GM12873 (cell line): ENCODE measurements around the gene NBPF3.

ENCODE experiments used
- CTCF ChIP-seq: IDR thresholded peaks from 2 replicates; pipeline ENCODE4 v1.5.1; 2012; ENCODE audit warnings: low read depth, mild to moderate bottlenecking, moderate library complexity, low read length, control low read depth; ENCODE audit not compliant: insufficient read depth; ENCODE audit errors: missing control alignments

NBPF3 gene

GRCh38 chr1:21490774-21491487, 51.0 kb downstream of the NBPF3 start:
- peak; percentile 60 for TF ChIP-seq CTCF

DNA sequence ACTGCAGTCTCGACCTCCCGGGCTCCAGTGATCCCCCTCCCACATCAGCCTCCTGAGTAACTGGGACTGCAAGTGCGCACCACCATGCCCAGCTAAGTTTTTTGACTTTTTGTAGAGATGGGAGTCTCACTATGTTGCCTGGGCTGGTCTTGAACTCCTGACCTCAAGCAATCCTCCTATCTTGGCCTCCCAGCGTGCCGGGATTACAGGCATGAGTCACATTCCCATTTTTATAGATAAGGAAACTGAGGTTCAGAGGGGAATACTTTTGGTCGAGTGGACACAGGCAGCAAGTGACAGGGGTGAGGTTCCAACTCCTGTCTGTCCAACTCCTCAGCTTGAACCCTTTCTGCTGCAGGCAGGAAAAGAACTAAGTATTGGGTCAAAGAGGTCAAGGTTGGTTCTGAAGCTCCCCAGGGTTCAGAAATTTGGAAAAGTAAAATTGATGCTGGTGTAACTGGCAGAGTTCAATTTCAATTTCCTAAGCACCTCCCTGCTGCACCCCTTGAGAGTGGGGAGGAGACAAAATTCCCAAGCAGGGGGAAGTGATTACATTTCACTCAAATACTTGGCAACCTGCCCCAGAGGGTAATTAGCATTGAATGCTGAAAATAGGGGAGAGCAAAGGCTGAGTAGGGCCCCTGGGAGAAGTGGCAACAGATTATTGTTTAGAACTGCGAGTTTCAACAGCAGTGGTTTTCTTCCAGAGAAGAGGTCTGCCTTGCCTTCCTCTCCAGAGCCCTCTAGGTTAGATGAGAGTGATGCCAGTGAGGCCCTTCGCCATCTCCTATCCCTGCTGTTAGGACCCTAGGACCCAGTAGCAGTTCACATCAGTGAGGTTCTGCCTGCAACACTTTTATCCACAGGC, 51.8 kb downstream of the NBPF3 start:
- no peak for TF ChIP-seq CTCF

DNA sequence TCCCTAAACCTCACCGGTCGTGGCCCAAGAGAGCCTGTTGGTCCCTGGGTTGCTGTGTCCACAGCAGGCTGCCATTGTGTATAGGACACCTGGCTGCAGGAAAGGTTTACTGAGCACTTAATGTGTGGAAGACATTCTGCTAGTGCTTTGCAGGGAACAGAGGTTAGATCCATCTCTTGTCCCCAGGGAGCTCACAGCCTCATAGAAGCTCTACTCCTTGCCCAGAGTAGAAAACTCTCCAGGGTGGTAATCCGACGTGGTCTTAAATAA, 52.4 kb downstream of the NBPF3 start:
- no peak for TF ChIP-seq CTCF

DNA sequence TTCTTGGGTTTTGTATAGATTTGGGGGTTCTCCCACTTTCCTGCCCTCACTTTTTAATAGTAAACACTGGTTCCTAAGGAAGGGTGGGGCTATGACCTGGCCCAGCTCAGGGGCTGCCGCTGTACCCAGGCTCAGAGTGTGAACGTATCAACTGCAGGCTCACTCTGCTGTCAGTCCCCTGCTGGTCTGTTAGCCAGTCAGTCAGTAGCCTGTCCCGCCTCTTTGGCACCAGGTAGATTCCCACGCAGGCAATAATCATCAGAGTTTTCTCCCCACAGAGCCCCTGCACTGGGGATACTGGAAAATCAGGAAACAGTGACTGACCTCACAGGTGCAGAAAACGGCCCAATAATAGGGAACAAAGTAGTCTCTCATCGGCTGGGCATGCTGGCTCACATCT, 54.3 kb downstream of the NBPF3 start:
- TF ChIP-seq CTCF, result no peak

GRCh38 chr1:21495225-21495820, 55.4 kb downstream of the NBPF3 start:
- TF ChIP-seq CTCF, result no peak

GRCh38 chr1:21496063-21496462, 56.1 kb downstream of the NBPF3 start:
- no peak for TF ChIP-seq CTCF

DNA sequence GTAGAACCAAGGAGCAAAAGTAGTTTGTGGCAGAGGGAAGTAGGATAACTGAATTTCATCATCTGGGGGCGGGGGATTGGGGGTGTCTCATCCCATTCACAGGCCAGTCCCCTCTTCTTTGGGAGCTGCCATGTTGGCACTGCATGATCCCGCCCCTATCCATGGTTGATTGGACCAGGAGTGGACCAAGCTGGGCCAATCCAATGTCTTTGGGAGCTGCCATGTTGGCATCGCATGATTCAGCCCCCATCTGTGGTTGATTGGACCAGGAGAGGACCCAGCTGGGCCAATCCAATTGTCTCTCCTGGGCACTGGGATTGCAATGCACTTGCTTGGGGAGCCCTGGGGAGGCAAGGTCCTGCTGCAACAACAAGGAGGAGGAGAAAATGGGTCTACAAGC, 56.9 kb downstream of the NBPF3 start:
- no peak for TF ChIP-seq CTCF
